GM12875 (cell line): ENCODE measurements around the gene TBC1D22A.

Experiments
- H3K4me3 ChIP-seq: one replicate; pipeline ENCODE4 v1.5.1; 2011; ENCODE audit warnings: low read depth, low read length, control low read depth
- TF ChIP-seq, protein P1 (sequence below): IDR thresholded peaks from 2 replicates; pipeline ENCODE4 v1.5.1; 2011; ENCODE audit warnings: low read depth, mild to moderate bottlenecking, control low read depth, inconsistent platforms, low read length, moderate library complexity, borderline replicate concordance; ENCODE audit not compliant: insufficient read depth

TBC1D22A gene

DNA sequence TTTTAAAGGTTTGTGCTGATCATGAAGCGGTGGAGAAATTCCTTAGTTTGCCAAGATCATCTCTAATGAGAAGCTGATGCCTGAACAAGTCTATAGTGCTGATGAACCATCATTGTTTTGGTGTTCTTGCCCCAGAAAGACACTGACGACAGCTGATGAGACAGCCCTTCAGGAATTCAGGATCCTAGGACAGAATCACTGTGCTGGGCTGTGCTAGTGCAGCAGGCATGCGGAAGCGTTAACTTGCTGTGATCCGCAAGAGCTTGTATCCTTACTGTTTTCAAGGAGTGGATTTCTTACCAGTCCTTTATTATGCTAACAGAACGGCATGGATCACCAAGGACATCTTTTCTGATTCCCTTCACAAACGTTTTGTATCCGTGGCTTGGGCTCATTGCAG is 104.1 kb downstream of the TBC1D22A start:
- TF ChIP-seq, protein P1, sequence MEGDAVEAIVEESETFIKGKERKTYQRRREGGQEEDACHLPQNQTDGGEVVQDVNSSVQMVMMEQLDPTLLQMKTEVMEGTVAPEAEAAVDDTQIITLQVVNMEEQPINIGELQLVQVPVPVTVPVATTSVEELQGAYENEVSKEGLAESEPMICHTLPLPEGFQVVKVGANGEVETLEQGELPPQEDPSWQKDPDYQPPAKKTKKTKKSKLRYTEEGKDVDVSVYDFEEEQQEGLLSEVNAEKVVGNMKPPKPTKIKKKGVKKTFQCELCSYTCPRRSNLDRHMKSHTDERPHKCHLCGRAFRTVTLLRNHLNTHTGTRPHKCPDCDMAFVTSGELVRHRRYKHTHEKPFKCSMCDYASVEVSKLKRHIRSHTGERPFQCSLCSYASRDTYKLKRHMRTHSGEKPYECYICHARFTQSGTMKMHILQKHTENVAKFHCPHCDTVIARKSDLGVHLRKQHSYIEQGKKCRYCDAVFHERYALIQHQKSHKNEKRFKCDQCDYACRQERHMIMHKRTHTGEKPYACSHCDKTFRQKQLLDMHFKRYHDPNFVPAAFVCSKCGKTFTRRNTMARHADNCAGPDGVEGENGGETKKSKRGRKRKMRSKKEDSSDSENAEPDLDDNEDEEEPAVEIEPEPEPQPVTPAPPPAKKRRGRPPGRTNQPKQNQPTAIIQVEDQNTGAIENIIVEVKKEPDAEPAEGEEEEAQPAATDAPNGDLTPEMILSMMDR = no peak
- H3K4me3 ChIP-seq = no peak overlapping the region

DNA sequence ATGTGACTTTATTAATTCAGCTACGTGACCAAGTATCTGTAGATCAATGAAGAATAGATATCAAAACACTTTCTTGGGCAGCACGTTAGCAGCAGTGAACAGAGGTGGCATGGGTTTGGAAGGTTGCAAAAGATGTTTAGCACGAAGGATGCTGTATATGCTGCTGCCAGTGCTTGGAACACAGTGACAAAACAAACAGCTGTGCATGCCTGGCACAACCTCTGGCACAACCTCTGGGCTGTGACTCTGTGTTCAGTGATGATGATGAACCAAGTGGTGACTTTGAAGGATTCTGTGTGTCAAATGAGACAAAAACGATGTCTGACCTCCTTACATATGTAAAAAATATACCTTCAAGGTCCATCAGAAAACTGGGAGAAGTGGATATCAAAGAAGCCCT is 104.7 kb downstream of the TBC1D22A start:
- TF ChIP-seq, protein P1 = no peak
- no peak overlapping the region for H3K4me3 ChIP-seq

DNA sequence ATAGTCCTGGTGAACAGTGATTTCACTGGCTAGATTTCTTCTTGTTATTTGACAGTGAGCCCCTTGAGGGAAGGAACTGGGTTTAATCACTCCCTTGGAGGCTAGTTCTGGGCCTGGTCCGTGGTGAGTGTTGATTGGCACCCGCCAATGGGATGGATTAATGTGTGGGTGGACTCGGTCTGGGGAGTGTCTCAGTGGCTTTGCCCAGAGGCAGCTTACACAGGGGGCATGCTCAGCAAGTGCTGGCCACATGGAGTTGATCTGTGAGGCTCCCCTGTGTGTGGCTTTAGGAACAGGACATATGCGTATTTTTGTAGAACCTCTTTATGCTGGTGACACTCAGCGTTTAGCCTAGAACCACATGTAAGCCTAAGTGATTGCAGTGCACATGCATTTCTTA is 106.9 kb downstream of the TBC1D22A start:
- TF ChIP-seq, protein P1 = no peak
- H3K4me3 ChIP-seq = no peak overlapping the region

DNA sequence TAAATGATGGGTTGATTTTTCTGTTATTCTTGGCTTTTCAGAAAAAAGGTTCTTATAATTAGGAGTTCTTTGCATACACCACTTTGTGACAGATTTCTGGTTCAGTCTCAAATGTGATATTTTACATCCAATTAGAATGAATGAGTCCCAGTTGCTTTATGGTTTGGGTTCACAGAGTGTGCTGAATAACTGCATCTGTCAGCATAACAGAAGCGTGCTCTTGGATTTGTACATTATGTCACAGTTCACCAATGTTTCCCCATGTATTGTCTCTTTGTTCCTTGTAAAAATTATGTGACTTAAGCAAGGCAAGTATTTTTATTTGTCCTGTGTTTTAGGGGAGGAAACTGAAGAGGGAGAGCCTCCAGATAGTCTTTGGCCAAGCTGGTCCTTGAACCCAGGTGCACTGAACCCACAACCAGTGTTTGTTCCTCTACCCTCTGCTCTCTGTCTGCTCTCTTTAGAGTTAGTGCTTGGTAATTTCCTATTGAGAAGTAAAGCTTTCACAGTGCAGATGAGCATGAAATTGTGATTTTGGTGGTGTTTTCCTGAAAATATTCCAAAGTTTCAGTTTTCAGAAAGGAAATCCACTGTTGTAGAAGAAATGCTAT is 107.5 kb downstream of the TBC1D22A start:
- H3K4me3 ChIP-seq = no peak overlapping the region
- TF ChIP-seq, protein P1 = no peak

DNA sequence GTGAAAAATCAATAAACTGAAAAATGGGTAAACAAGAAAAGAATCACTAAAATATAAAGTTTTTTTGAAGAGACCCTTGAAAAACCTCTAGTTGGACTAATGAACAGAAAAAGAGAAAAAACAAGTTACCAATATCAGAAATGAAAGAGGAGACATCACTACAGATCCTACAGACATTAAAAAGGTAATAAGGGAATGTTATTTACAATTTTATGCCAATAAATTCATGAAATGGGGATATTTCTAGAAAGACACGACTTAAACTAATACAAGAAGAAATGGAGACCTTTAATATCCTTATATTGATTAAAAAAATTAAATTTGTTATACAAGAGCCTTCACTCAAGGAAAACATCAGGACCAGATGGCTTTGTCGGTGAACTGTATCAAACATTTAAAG is 109.4 kb downstream of the TBC1D22A start:
- H3K4me3 ChIP-seq = no peak overlapping the region
- TF ChIP-seq, protein P1 = no peak

DNA sequence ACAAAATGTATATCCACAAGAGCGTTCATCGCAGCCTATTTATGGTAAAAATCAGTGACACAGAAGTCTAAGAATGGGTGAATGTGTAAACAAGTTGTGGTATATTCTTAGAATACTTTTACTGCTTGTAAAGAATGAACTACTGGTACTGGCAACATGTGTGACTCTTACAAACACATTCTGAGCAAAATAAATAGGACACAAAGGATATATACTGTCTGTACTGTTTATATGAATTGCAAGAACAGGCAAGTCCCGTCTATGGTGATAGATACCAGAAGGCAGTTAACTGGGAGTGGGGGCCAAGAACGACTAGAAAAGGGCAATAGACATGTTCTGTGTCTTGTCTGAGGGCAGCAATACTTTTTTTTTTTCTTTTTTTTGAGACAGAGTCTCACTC is 112.6 kb downstream of the TBC1D22A start:
- H3K4me3 ChIP-seq = no peak overlapping the region
- TF ChIP-seq, protein P1 = no peak

DNA sequence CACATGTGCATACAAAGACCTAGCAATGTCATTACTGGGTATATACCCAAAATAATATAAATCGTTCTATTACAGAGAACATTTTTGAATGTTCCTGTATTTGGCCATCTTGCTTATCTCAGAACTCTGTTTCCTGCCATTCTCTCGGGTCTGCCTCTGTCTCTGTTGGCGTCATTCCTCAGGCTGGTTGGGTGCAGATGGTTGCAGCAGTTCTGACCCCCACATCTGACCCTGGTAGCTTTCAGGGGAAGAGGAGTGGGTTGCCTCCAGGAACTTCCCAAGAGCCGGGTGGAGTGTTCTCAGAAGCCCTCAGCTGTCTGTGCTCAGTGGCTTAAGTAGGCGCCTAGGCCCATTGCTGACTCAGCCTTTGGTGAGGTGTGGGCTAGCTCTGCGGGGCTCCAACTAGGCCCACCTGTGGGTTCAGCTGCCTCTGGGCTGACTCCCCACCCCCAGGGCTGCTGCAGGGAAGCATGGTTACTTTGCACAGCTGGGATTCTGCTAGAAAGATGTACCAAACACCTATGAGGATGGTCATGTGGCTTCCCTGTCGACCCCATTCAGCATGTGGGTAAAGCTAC is 114.0 kb downstream of the TBC1D22A start:
- no peak overlapping the region for H3K4me3 ChIP-seq
- TF ChIP-seq, protein P1 = no peak
